Stimulated activated naive CD8-positive, alpha-beta T cell treated with anti-CD3 and anti-CD28 coated beads, Interleukin-15, Interleukin-2, amounts not matched to agents 100 U/mL and 50 U/mL, for 24 hours (primary cell): ENCODE measurements around the gene STK40.

Experiments used
- ATAC-seq: fragments of 150-1000 bp; cut with Tn5 transposase; one replicate; pipeline ENCODE4 v1.10.0; 2021
- DNase-seq: peaks from one replicate; pipeline ENCODE4 v3.0.0; 2021

STK40 gene

DNA sequence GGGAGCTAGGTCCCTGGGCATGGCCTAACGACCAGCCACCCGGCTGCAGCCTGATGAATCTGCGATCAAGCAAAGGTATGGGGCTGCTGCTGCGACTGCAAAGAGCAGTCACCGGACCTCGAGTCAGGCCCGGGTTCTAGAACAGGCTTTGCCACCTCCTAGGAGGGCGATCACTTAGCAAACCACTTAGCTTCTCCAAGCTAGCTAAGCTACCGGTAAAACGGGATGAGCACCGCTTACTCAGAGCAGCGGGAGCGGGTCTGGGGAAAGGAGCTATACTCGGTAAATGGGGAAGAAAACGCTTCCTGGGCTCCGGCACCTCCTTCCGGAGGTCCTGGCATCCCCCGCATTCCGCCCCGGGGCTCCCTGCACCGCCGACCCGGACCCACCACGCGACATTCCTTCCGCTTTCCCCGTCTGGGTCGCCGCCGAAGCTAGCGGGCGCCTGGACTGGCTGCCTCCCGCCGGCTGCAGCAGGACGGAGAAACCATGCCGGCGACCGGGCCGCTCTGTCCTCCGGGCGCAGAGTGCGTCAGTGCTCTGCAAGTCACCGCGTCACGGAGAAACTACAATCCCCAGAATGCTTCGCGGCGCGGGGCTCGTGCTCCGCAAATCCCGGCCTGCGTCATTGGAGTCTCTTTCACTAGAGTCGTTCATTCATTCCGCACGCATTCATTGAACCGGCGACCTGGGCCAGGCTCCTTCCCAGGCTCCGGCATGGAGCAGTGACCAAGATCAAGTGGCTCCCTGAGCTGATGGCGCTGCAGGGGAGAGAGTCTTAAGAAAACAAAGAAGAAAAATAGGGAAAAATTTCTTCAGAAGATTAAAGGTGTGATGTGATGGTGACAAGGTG, 11.9 kb upstream of the STK40 start, which contains the start of gene LSM10:
LSM10 (minus strand) TSS at position 531 of the 853 bp plus-strand sequence. CDS start 3,779 bp downstream, outside the sequence.
- ATAC-seq, result peak; percentile 87
- peak; percentile 93 for DNase-seq

DNA sequence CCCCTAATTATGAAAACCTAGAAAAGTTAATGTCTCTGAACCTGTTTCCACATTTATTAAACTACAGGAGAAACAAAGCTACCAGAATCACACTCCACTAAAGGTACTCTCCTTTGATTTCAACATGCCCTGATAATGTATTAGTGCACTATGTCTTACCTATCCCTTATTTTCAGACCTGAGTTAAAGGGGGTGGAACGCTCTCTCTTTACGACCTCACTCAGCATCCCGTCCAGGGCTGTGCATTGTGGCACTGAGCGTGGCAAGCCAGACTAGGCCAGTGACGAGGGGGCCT, 11.3 kb upstream of the STK40 start:
- DNase-seq, result no peak
- peak; percentile 36 for ATAC-seq

DNA sequence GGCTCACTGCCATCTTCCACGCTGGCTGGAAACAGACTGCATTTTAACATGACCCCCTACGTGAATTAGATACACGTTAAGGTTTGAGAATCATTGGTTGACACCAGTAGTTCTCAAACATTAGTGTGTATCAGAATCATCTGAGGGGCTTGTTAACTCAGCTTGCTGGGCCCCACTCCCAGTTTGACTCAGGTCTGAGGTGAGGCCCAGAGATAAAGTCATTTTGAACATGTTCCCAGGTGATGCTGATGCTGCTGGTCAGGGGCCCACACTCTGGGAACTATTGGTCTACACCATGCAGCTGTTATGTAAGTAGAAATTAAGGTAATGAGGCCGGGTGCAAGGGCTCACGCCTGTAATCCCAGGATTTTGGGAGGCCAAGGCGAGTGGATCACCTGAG, 10.6 kb upstream of the STK40 start:
- ATAC-seq, result no peak
- DNase-seq, result no peak

DNA sequence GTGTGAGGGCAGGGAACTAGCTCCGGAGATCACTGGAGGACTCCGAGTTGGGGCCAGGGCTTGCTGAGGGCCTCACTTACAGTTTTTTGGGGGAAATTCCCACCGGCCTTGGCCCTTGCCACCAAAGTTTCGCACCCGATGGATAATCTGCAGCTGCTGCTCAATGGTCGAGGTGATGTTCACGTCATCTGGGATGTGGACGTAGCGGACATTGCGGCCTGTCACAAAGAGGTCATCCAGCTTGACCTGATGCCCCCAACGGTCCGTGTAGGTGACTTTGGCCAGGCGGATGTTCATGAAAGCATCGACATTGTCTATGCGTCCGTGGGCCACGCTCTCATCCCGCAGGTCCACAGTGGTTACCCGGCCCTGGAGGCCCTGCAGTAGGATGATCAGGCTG, 8.0 kb upstream of the STK40 start:
- ATAC-seq (no peak), DNase-seq (no peak)

DNA sequence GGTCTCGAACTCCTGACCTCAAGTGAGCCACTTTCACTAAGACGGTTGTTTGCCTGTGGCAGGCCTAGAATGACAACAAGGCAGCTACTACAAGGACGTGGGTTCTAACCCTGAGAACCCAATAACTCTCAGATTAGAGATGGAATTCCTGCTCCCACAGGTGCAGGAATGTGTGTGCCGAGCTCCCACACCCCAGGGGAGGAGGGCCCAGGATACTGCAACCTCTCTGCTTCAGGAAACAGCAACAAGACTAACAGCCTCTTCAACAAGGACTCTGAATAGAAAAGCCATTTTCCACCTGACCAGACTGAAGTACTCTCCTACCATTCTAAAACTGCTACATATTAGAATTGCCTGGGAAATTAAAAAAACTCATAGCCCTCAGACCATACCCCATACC, 7.1 kb upstream of the STK40 start:
- DNase-seq (no peak), ATAC-seq (no peak)

DNA sequence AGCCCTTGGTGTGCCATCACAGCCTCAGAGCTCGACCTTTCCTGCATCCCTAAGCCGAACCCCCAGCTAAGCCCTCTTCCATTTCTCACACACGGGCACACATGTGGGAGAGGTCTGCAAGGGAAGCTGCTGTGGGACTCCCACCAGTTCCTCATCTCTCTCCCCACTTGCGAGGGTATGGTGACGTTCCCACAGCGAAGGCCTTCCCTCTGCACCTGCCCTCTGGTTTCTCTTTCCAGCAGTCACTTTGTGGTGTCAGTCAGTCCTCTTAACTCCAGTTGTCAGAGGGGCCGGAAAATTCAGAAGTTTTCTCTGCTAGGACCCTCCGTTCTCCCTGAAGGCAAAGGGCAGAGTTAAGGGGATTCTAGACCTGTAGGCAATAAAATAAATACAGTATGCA, 5.5 kb upstream of the STK40 start:
- DNase-seq (no peak), ATAC-seq (no peak)

DNA sequence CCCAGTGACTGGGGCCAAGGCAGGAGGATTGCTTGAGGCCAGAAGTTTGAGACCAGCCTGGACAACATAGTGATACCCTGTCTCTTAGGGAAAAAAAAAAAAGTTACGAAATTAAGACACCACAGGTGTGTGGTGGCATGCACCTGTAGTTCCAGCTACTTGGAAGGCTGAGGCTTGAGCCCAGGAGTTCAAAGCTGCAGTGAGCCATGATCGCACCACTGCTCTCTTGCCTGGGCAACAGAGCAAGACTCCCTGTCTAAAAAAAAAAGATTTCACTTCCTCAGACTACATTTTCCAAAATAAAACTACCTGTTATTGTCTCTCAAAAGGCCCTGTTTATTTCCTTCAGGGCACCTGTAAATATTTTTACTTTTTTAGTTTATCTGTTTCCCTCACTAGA, 4.7 kb upstream of the STK40 start:
- DNase-seq, result no peak
- ATAC-seq, result no peak

DNA sequence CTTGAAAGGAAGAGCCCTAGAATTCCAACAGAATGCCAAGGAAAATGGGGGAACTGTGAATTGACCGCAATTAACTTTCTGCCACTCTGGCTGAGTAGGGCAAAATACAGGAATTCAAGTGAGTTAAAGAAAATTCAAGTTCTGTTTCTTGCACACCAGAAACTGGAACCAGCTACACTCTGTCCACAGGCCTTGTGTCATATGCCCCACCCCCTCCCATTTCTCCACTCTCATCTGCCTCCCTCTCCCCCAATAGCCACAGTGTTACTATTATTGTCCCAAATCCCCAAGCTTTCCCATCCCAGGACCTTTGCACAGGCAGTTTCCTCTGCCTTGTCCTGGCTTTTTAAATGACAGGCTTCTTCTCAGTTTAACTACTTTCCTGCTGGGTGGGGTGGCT, 4.3 kb upstream of the STK40 start:
- DNase-seq (no peak), ATAC-seq (no peak)

DNA sequence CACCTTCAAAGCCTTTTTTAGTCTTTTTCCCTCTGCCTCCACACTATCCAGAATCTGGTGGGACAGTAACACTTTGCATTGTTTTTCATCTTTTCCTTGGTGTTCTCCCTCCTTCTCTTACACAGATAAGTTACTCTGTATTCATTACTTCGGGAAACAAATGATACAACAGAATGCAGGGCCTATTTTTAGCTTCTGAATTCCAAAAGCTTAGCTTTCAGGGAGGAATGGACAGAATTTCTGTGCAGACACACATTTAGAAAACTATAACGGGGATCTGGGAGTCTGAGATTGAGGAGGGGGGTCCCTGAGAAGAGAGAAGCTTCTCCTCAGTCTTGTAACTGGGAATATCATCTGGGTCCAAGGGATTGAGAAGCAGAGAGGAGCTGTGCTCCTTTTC, 3.5 kb upstream of the STK40 start:
- no peak for ATAC-seq
- DNase-seq, result no peak

DNA sequence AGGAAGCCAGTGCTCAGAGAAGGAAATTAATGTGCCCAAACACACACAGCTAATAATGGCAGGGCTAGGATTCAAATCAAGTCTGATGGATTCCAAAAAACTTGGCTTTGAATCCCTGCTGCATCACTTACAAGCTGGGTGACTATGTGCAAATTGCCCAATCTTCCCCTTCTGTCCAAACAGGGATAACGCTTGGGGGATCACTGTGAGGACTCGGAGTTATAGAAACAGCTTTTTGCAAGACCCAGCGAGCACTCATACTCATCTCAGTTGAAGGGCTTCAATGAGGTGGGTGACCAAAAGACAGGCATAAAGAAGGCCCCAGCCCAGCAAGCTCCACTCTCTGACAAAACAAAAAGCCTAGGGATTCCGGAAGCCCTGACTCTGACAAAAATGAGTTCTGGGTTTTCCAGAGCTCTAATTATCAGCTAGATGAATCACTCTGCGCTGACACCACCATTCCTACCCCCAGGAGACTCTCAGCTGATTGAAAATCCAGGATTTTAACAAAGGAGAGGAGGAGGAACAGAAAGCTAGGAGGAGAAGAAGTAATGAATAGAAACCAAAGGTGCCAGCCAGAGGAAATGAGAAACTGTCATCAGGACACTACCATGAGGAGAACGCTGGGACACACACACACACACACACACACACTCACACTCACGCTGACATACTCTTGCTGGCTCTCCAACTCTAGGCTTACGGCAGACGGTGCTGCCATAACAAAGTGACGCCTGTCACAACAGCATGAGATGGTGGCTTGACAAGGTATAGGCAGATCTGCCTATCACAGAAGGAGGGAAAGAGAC, 1.6 kb upstream of the STK40 start:
- DNase-seq (no peak), ATAC-seq (no peak)

DNA sequence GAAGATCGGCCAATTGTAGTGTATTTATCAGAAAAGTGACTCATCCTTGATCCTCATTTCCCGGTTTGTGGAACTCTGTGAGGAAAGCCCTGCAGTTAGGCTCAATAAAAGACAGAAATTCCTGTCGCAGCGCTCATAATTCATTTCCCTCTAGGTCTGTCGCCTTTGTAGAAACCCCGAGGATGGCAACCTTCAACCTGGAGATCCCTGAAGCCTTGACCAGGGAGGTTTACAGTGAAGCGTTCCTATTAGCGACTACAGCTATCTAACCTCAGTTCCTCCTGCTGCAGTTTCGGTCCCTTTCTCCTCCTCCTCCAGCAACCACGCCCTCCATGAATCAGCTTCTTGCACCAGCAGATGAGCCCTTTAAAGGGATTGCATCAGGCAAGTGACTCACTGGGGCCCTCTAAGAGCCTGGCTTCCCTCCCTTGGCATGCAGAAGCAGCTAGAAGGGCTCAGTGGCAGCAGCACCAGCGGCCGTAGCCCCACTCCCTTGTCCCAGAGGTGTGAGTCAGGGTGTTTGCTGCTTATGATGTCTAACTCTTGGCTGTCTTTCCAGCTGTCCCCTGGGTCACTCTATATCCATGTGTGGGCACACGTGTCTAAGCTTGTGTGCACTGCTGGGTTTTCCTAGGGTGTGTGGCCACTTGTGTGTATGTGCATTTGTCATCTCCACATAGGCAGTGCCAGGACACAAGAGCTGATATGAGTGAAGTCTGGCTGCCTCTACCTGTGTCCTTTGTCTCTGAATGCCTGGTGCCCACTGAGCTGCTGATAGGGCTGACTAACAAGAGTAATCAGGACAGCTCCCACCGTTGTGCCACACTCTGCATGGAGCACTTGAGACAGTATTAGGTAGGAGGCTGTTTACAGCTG, 779 bp upstream of the STK40 start:
- ATAC-seq (peak; percentile 78), DNase-seq (peak; percentile 89)

DNA sequence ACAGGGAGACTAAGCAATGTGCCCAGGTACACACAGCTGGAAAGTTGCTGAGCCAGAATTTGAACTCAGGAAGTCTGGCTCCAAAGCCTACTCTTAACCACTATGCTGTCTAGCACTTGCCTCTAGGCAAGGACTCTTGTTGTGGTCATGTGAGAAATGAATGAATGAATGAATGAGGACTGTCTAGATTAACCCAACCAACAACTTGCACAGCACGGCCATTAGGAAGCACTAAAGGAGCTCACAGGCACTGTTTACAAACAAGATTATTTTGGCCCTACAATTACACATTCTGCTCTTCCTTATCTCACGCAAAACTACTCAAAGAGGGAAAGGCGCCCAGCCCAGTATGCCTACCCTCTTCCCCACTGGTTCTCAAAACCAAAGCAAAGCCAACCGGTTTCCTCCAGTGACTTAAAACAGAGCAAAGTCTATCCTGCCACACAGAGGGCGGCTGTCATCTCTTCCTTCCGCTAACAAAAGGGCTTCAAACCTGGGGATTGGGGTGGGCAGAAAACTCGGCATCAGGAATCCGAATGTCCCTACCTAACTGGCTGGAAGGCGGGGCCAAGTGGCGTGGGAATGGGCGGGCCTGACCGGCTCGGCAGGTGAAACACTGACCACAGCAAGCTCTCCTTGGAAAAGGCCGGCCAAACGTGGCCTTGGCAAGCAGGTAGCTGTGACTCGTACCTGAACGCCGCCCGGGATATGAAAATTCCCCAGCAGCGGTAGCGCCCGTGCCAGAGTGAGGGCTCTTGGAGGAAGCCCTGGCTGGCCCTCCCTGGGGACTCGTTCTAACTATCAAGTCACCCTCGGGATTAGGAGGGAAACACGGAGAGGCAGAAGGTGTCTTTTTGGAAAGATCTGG, 948 bp downstream of the STK40 start:
- ATAC-seq, result no peak
- DNase-seq, result peak; percentile 46

DNA sequence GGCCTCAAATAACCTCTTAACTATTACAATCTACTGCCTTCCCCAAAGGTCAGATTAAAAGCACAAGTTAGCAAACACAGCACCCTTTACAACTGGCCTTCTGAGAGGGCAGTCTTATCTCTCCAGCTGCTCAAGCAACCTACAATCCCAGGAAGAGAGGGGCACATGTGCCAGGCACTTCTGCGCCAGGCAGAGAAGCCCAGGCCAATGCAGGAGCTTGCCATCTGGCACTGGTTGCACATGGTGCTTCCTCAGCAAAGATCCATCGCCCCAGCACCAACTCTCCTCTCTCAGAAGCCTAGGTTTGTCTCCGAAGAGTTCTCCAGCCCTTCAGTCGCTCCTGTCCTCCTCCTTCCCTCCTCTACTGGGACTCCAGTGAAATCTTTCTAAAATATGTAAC, 2.5 kb downstream of the STK40 start:
- DNase-seq (no peak), ATAC-seq (no peak)

DNA sequence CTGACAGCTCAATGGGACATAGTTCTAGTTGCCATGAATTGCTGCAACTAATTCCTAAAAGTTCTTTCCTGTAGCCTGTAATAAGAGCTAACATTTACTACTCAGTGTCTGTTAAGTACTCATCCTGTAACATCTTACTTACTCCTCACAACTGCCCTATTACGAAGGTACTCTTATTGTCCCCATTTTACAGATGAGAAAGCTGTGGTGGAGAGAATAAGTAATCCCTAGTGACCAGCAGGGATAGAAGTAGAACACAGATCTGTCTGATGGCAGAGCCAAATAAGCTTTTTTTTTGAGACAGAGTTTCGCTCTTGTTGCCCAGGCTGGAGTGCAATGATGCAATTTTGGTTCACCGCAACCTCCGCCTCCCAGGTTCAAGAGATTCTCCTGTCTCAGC, 3.1 kb downstream of the STK40 start:
- DNase-seq (no peak), ATAC-seq (no peak)

DNA sequence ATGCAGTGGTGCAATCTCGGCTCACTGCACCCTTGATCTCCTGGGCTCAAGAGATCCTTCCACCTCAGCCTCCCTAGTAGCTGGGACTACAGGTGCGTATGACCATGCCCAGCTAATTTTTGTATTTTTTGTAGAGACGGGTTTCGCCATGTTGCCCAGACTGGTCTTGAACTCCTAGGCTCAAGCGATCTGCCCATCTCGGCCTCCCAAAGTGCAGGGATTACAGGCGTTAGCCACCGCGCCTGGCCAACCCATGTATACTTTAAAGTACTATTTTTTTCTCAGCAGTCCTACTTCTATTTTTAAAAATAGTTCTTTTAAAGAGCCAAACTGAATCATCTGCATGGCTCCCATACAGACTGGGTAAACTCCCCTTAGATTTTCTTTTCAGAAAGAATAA, 3.5 kb downstream of the STK40 start:
- ATAC-seq, result no peak
- DNase-seq, result no peak

DNA sequence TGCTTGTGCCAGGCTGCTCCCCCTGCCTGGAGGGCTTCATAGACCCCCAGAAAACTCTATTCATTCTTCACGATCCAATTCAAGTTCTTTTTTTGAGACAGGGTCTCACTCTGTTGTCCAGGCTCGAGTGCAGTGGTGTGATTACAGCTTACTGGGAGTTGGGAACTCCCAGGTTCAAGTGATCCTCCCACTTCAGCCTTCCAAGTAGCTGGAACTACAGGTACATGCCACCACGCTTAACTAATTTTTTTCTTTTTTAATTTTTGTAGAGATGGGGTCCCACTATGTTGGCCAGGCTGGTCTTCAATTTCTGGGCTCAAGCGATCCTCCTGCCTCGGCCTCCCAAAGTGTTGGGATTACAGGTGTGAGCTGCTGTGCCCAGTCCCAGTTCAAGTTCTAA, 4.3 kb downstream of the STK40 start:
- DNase-seq, result no peak
- no peak for ATAC-seq

DNA sequence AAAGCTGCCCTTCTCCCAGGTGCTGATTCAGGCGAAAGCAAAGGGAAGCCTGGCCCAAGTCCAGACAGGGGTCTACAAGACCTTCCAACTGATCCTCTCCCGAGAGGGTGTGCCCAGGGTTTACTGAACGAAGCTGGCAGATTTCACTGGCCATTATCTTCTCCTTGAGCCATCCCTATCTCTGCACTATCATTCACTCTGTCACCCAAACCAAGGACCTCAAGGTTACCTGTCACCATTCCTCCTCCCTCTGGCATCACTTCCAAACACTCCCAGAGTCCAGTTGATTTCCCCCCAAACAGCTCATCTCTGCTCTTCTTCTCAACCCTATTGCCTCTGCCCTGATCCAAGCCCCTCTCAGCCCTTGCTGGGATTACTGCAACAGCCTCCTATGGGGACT, 4.9 kb downstream of the STK40 start:
- ATAC-seq (no peak), DNase-seq (no peak)

DNA sequence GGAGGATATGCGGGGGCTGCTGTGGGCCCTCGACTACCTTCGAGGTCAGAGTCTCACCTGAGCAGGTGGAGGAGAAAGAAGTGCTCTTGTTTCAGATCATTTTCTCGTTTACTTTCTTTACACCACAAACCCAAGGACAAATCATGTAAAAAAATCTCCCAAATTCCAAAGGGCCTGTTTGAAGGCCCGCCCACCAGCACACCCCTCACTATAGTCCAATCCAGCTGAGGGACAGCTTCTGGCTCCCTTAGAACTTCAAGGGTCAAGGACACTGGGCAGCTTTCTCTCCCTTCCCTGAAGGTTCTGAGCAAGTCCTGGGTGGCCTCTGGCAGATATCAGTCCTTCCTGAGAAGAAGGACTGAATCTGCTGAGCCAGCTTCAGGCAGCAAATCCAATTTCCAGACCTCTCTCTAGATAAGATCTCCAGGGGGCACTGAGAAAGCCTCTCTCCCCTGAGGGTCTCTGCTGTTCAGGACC, 5.5 kb downstream of the STK40 start:
- DNase-seq (no peak), ATAC-seq (no peak)

DNA sequence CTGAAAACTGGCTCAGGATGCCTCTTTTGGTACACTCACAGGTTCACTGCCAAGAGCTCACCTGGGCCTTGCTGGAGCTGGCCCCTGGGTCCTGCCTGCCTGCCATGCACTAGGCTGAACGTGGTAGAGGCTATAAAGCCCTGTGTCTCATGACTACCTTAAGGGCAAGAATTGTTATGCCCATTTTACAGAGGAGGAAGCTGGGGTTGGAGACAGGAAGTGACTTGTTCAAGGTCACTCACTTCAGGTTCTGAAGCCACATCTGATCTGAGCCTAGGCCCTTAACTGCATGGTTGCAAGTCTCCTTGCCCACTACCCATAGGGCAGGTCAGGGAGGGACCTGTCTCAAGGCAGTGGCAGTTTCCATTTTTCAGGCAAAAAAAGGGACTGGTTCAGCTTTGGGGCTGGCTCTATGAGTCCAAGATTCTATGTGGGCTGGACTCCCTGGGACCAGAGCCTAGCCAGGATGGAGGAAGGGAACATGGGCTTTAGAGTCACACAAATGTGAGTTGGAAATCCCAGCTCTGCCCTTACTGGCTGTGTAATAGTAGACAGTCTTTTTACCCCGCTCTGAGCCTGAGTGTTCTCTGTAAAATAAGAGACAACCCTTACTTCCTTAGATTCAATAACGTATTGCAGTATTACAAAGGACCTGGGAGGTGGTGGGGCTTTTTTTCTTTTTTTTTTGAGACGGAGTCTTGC, 7.8 kb downstream of the STK40 start:
- ATAC-seq (no peak), DNase-seq (no peak)

DNA sequence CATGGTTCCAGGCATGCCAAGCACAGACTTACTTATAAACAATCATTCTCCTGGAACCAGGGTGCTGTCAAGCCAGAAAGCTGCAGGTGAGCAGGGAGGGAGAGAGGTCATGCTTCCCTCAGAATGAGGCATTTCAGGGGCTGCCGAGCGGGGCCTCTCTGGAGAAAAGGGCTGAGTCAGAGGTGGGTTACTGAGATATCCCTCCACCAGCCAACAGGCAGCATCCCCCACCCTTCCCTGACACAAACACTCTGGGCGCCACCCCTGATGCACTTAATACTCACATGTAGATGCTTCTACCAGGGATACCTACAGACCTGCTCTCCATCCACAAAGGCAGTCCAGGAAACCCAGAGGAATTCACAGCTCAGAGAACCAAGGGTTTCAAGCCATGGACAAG, 13.1 kb downstream of the STK40 start:
- DNase-seq, result no peak
- no peak for ATAC-seq
